NCI-H146 treated with DMSO at 0.1 percent for 48 hours (cell line): ENCODE data around the gene CD96.
"Not testable (repeated sequence)": the region's sequence is repeated elsewhere in the genome, so short reads cannot be mapped to it uniquely, and the experiment has no call there.

Experiments
- DNase-seq: peaks from one replicate; lab custom pipeline; 2025; ENCODE audit not compliant: unreplicated experiment; lab: John Stamatoyannopoulos, UW

Gene CD96

DNA sequence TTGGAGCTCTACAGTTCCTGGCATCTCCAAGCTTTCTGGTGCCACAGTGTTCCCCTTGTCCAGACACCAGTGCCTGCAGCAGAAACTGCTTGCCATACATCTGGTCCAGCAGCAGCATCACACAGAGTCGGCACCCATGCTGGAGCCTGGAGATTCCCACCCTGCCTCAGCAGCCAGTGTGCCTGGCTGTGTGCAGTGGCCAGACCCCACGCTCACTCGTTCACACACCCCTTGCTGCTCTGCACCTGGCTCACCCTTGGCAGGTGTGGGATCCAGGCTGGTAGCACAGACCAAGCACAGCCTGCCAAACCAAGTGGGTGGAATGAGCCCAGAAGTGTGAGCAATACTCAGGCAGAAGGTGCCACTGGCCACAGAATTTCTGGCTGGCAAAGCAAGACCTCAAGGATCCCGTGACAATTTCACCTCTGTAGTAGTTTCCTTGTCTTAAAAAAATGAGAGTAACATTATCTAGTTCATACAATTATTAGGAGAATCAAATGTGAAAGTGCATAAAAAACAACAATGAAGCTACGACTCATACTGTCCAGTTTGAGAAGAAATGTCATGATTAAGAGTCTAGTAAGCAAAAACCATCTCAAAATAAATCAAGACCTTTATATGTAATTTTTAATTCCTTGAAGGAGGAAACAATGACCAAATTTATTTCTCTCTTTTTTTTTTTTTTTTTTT is 76.1 kb downstream of the CD96 start:
- no peak for DNase-seq

DNA sequence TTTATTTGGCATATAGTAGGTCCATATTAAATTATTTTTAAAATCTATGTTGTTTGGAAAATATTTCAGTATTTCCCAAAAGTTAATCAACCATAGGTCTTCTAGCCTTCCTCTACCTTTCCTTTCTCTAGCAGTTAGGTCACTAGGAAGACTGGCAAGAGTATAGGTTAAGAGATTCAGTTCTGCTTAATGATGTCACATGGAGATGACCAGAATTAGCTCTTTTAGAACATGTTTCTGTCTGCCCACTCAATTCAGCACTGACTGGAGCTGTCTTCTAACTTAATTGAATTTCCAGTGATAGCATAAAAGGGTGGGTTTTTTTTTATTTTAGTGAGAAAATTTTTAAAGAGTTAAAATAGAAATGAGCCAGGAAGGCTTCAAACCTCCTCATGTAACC is 76.9 kb downstream of the CD96 start:
- DNase-seq, result no peak

DNA sequence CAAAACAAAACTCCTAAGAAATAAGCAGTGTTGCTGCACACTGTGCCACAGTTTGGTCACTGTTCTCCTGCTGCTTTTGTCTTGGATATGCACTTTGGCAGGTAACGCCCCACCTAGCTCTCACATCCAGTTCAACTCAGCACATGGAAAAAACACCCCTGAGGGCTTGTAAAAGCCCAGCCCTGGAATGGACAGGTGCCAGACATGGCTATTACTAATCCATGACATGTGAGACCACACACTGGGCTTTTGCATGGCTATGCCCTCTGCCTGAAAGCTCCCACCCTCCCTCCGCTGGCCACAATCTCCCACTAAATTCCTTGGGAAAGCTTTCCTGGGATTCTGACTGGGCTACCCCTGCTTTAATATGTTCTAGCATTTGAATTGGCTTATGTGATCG is 77.8 kb downstream of the CD96 start:
- DNase-seq, result peak; percentile 65

DNA sequence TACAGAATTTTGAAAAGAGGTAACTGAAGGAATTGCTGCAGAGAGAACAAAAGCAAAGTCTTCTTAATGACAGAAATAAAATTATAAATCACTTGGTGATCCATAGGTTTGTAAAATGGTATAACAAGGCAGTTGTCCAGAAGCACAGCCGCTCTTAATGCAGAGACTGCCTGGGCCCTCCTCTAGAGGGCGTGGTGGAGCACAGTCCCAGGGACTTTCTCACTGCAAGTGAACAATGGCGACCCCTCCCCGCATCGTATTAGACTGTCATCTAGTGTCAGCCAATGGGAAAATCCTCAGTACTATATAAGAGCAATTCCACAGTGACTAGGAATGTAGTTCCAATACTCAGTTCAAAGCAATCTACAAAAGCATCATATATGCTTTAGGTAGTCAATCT is 79.5 kb downstream of the CD96 start:
- no peak for DNase-seq

DNA sequence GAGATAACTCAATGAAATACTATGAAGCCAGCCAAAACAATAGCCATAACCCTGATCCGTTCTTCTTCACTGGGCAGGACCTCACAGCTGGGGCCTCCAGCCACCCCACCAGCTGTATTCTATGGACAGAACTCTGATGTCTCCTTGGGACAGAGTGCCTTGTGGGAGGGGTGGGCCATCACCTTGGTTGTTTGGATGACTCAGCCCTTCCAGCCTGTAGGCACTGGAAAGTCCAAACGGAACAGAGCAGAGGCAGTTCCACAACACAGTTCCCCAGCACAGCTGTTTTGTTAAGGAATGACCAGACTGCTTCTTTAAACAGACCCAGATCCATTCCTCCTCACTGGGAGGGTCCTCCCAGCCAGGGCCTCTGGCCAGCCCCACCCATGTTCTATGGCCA is 85.1 kb downstream of the CD96 start:
- DNase-seq, result no peak

DNA sequence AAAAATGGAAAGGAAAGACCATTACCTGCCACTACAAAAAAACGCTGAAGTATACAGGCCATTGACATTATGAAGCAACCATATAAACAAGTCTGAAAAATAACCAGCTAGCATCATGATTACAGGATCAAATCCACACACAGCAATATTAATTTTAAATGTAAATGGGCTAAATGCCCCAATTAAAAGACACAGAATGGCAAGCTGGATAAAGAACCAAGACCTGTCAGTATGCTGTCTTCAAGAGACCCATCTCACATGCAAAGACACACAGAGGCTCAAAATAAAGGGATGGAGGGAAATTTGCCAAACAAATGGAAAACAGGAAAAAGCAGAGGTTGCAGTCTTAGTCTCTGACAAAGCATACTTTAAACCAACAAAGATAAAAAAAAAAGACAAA is 87.0 kb downstream of the CD96 start:
- DNase-seq, result not testable (repeated sequence)

DNA sequence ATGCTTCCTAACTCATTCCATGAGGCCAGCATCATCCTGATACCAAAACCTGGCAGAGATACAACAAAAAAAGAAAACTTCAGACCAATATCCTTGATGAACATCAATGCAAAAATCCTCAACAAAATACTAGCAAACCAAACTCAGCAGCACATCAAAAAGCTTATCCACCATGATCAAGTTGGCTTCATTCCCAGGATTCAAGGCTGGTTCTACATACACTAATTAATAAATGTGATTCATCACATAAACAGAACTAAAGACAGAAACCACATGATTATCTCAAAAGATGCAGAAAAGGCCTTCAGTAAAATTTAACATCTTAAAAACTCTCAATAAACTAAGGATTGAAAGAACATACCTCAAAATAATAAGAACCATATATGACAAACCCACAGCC is 88.6 kb downstream of the CD96 start:
- DNase-seq, result not testable (repeated sequence)

DNA sequence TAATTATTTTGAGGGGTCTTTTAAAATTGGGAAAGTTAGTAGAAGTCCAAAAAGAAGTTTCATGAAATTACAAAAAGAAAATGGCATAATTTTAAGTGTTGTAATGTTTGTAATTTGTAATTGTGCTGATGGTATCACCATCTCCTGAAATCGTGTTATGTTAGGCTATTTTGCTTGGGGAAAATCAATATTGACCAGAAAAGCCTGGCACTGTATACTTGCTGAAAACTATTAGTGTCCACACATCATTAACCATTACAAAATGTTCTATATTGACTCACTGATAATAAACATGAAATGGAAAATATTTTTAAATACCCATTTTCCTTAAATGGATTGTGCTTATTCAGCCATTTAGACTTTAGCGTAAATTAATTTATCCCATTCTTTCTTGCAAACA is 93.4 kb downstream of the CD96 start:
- no peak for DNase-seq

DNA sequence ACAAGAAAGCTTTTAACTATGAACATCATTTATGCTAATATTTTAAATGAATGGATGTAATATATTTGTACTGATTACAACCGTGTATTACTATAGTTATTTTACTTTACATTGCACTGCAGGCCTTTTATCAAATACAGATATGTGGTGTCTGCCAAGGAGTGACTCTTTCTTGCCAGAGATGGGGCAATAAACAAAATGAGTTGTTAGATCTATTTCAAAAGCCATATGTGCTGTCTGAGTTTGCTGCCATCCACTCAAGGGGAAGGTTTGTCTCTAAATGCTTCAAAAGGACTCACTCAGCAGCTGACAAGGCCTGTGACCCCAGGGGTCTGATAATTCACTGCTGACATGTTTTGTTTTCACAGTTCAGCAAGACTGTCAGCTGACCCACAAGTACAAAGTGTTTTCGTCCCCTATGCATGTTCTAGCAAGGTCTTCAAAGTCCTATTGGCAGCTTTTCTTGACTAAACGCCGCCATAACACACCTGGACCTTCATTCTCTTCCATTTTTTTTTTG is 94.4 kb downstream of the CD96 start:
- DNase-seq, result peak; percentile 72

DNA sequence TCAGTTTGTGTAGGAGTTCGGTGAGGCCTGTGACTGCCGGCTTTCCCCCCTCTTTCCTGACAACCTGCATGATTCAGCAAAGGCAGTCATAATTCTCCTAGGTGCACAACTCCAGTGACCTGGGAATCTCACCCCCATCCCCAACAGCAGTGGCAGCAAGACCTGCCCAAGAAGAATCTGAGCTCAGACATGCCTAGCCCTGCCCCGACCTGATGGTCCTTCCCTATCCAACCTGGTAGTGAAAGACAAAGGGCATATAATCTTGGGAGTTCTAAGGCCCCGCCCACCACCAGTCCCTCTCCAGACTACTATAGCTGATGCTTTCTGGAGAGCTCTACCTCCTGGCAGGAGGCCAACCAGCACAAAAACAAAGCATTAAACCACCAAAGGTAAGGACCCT is 97.3 kb downstream of the CD96 start:
- no peak for DNase-seq

DNA sequence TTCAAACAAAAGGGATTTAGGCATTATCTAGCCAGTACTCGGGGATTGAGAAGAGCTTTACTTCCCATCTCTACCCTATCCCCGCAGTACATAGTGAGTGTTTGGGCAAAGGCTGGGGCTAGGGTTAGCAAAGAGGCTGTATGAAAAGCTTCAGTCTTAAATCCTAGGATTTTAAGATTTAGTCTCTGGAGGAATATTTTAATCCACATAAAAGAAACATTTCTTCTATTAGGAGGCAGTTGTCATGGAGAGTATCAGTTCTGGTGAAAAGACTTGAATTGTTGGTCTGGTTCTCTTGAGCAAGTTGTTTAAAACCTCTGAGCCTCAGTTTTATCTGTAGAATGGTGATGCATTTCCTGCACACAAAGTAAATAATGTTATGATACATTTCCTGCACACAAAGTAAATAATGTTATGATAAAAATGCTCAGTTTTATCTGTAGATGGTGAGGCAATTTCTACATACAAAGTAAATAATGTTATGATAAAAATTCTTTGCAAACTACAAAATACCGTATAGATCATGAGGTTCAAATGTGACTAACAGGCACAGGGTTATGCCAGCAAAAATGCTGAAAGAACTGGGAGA is 107.1 kb downstream of the CD96 start:
- DNase-seq, result no peak

DNA sequence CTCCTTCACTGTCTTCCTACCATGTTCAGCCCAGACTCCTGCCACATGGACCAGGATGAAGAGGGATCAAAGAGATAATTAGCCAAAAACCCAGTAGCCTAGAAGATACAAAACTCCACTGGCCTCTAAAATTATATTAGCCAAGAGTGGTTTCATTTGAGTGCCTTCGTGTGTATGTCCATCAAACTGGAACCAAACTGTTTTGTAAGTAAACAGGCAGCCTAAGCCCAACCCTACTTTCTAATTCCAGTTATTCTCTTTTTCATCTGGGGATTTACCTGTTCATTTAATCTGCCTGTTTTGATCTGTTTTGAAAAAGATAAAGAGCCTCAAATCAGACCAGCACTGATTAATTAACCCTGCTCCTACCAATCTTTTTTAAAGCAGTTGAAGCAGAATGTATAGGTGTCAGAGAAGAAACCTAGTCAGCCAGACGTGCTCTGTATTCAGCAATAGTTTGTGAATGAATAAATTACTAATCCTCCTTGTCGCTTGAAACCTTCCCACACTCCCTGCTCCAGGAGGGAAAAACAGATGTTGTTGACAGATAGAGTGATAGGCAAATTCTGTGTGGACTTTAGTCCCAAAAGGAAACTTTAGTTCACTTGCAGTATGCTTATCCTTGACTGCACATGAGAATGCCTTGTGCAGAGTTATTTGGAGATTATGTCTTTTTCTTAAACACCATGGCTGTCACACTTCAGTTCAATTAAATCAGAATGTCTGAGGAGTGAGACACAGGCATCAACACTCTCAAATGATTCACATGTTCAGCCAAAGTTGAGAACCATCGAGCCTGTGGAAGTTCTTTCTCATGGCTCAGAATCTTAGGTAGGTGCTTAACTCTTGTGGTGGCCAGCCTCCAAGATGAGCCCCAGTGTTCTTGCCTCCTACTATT is 108.6 kb downstream of the CD96 start:
- no peak for DNase-seq

DNA sequence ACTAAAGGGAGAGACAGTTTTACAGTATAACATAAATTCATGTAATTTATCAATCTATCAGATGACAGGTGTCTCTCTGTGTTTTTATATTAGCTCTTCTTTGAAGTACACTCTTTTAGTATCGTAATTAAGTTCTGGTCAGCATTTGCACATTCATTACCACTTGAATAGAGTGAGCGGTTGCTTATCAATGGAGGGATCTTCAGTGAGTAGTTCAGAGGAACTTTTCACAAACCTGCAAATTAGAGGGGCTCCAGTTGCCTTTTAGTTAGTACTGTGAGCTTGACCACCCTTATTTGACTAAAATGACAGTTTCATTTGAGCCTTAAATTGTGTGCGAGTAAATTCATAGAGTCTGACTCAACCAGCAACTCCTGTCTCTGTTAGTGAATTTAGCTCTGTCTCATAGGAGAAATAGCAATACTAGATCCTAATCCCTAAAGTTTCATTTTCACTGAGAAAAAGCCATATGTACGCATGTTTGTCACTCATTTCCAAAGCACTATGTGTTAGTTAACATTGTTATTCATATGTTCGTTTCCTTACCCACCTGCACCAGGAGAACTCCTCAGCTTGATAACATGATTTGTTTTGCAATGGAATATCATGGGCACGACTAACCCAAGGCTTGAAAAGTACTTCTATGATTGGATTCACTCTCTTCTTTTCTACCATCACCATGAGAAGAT is 110.6 kb downstream of the CD96 start:
- no peak for DNase-seq

DNA sequence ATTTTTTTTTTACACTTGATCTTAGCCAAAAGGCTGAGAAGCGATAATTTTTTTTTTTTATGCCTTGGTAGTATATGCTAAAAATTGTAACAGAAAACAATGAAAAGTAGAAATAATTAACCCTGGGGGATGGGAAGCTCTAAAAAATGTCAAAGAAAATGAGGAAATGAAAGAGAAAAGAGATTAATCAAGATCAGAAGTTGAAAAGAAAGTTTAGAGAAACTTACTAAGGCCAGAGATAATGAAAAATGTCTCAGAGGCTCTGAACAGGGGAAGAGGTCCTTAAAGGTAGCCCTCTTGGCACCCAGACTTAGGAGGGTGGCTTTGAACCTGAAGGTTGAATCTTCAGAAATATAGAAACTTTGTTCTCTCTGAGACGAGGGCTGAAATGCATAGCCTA is 111.8 kb downstream of the CD96 start:
- DNase-seq, result no peak

DNA sequence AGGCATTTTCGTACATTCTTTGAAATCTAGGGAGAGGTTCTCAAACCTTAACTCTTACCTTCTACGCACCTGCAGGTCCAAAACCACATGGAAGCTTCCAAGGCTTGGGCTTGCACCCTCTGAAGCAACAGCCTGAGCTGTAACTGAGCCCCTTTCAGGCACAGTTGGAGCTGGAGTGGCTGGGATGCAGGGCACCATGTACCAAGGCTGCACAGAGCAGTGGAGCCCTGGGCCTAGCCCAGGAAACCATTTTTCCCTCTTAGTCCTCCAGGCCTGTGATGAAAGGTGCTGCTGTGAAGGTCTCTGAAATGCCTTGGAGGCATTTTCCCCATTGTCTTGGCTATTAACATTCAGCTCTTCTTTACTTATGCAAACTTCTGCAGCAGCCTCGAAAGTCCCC is 120.0 kb downstream of the CD96 start:
- DNase-seq, result no peak

DNA sequence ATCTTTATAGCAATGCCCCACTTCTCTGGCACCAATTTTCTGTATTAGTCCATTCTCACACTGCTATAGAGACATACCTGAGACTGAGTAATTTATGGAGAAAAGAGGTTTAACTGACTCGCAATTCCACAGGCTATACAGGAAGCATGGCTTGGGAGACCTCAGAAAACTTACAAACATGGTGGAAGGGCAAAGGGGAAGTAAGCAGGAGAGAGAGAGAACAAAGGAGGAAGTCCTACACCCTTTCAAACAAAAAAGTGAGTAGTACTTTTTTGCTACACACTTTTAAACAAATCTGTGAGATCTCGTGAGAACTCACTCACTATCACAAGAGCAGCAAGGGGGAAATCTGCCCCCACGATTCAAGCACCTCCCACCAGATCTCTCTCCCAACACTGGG is 120.9 kb downstream of the CD96 start:
- DNase-seq, result no peak

DNA sequence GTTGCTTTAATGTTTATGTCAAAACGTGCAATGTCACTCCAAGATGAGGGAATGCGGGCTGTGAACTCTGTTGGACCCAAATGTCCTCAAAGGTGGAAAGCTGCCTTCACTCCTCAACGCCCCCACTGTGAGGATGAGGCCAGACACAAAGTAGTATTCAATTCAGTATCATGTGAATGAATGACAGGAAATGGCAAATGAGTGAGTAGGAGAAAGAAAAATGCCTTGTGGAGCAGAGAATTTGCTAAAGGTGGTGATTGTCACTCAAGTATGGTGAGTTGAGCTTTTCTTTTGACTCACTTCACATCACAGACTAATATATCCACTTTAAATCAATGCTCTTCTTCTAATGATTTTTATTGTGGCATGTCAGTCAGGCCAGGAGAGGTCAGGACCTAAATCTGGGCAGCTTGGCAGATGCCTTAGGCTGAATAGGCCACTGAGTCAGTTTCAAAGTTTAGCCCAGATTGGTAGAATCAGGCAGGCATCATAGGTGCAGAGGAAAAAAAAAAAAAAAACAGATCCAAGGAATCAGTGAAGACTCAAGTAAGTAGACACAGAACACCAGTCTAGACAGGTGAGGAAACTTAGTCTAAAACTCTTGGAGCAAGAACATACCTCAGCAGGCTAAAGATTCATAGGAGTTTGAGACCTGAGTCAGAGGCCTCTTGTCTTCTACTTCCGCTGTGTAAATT is 124.2 kb downstream of the CD96 start:
- DNase-seq, result no peak

DNA sequence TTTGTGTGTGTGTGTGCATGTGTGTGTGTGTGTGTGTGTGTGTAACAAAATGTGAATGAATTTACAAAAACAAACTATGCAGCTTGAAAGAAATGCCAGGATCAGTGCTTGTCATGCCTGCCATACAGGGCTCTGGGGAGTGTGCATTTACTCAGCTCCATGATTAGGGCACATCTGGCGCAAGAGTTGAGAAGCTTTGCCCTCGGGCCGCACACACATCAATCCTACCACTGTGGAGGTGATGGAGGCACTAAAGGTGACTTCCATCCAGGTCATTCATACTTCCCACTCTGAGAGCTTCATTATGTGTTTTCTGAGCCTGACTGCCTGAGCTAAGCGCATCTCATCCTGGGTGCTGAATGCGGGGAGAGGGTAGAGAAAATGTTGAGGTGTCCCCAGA is 125.2 kb downstream of the CD96 start:
- no peak for DNase-seq

DNA sequence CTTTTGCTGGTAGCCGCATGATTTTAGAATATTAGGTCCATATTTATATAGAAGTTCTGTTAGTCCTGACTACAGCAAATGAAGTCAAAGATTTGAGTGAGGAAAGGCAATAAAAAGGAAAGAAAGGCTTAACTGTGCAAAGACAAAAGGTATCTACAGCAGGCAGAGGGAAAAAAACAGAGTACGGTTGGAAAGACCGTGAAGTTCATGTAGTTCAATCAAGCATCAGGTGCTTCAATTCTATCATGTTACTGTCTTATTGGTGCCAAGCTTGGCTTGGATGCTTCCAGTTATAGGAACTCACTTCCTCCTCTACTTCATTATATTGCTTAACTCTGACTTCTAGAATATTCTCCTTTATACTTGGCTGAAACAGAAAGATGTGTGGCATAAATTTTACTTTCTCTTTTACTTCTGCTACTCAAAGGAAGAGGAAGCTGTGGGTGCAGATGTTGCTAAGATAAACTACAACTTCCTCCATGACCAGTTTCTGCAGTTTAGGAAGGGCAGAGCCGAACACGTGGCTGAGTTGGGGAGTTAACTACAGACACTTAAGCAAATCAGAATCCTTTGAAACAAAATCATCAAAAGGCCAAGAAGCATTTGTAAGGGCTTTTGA is 125.7 kb downstream of the CD96 start:
- DNase-seq, result no peak

DNA sequence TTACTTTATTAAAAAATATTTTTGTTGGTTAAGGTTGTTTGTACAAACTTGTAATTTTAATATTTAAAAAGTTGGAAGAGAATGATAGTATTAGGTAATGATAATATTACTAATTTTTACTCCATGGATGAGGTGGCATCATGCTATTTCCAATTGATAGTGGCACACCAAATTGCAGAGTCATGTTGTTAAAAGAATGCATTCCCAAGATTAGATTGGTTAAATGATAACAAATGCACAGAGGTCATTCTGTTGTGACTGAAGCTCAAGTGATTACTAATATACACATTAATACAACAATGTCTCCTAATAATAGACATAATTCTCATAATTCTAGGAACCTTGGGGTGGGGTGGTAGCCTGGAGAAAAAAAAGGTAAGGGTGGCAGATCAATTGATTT is 126.3 kb downstream of the CD96 start:
- DNase-seq, result no peak
